Measurements from ENCODE around the gene COL11A2.

COL11A2 gene

DNA sequence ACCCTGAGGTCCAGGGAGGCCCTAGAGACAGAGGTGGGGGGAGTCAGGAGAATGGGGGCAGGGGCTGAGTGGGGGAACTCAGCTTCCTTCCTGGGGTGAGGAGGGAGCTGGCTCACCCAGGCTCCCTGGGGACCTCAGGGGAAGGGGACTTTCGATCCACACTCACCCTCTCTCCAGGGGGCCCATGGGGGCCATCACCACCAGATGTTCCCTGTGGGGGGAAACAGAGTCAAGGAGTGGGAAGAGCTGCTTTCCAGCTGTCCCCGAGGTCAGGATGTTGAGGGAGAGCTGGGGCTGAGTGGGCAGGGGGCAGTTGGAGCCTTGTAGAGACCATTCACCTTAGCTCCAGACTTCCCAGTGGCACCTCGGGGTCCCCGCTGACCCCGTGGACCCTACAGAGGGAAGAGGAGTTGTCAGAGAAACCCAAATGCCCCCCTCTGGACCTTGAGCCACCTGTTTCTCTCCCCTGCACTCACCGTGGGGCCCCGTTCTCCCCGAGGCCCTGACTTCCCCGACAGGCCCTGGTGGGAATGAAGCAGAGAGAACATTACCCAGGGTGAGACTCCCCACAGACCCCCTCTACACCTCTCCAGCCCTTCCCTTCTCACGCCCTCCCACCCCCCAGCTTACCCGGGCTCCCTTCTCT is 18.6 kb downstream of the COL11A2 start:
- no peak for TF ChIP-seq CTCF (IDR thresholded peaks at IDR 0.05)
- H3K9me3 ChIP-seq = no peaks in the 10 kb centered on the region
- H3K4me3 ChIP-seq = no peak overlapping the region
- H3K27me3 ChIP-seq = no peaks in the 10 kb centered on the region
- DNase-seq = no peak
- no peak overlapping the region for H3K27ac ChIP-seq
- no peaks in the 10 kb centered on the region for H3K36me3 ChIP-seq
- H3K4me1 ChIP-seq = no peaks in the 10 kb centered on the region
- intact Hi-C loops (cut with DNase I; ENCODE audit: low total_unique reads) = no loop called here

GRCh38 chr6:33172688-33173534 is 19.4 kb downstream of the COL11A2 start:
- TF ChIP-seq CTCF (IDR thresholded peaks at IDR 0.05) = no peak
- no peaks in the 10 kb centered on the region for H3K9me3 ChIP-seq
- H3K27ac ChIP-seq = no peak overlapping the region
- no peaks in the 10 kb centered on the region for H3K36me3 ChIP-seq
- H3K4me1 ChIP-seq = no peaks in the 10 kb centered on the region
- H3K4me3 ChIP-seq = no peak overlapping the region
- intact Hi-C loops (cut with DNase I; ENCODE audit: low total_unique reads) = no loop called here
- DNase-seq = no peak
- H3K27me3 ChIP-seq = no peaks in the 10 kb centered on the region

DNA sequence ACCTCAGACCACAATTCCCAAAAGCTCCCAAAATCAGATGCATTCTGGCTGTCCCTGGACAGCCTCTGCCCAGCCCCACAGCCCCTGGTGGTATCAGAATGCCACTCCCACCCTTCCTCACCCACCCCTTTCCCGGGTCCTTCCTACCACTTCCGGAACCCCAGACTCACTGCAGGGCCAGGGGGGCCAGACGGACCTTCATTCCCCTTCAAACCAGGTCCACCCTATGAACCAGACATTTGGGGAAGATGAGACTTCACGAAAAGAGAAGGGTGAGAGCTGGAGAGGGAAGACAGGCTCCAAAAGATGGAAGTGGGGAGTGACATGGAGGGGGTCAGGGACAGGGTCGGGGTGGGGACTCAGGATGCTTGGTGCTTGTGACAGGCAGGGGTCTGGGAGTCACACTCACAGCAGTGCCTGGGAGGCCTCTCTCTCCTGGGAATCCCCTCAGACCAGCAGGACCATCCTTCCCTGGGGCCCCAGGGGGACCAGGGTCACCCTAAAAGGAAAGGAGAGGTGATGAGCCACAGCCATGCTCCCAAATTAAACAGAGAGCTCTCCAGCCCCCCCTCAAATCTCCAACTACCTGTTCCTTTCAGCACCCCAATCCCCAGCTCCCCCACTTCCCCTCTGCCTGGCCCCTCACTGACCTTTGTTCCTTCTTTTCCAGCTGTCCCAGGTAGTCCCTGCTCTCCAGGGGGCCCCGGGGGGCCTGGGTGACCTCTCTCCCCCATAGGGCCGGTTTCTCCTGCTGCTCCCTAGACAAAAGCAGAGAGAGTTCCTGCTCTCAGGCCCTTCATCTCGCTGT is 20.2 kb downstream of the COL11A2 start:
- no peaks in the 10 kb centered on the region for H3K9me3 ChIP-seq
- H3K36me3 ChIP-seq = no peaks in the 10 kb centered on the region
- H3K4me3 ChIP-seq = no peak overlapping the region
- H3K27ac ChIP-seq = no peak overlapping the region
- H3K4me1 ChIP-seq = no peaks in the 10 kb centered on the region
- intact Hi-C loops (cut with DNase I; ENCODE audit: low total_unique reads) = no loop called here
- DNase-seq = no peak
- H3K27me3 ChIP-seq = no peaks in the 10 kb centered on the region
- no peak for TF ChIP-seq CTCF (IDR thresholded peaks at IDR 0.05)

DNA sequence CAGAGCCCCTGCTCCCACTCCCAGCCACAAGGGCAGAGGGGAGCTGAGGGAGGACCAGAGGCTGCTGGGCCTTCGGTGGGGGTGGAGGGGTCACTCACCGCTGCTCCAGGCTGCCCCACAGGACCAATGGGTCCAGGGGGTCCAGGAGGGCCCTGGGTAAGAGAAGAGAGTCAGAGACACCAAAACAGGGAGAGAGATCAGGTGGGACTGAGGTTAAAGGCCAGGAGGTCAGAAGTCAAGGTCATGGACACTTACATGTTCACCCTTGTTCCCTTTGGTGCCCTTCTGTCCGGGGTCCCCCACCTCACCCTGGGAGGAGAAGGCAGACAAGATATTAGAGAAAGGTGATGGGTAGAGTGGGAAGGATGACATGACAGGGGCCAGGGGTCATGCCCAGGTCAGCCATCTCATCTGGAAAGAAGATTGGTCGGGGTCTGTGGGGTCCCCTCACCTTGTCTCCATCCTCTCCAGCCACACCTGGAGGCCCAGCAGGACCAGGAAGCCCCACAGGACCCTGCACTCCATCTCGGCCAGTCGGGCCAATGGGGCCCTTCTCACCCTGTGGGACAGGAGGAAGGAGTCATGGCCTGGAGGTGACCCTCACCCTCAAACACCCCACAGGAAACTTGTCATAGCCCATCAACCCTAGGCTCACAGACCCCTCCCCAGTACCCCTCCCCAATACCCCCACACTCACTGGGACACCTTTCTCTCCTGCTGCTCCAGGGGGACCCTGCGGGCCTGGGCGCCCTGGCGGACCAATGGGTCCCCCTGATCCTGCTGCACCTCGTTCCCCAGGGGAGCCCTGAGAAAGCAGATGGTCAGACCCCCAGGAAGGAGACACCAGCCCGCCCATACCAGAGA is 21.0 kb downstream of the COL11A2 start:
- Histone ChIP-seq H3K4me1 (no peaks in the 10 kb centered on the region), H3K36me3 (no peaks in the 10 kb centered on the region), H3K27ac (no peak overlapping the region), H3K27me3 (no peaks in the 10 kb centered on the region), H3K4me3 (no peak overlapping the region), H3K9me3 (no peaks in the 10 kb centered on the region)
- intact Hi-C loops (cut with DNase I; ENCODE audit: low total_unique reads) = no loop called here
- no peak for TF ChIP-seq CTCF (IDR thresholded peaks at IDR 0.05)
- no peak for DNase-seq

Measured in tibial artery (tissue), 4 donors.